AG08395 (cell line): Measurements from ENCODE around the gene CLRN1.

Experiments
- DNase-seq: peaks from one replicate; pipeline ENCODE4 v3.0.0; 2012; ENCODE audit warnings: mixed read lengths, low spot score

The CLRN1 gene

GRCh38 chr3:150920236-150920635, 52.3 kb downstream of the CLRN1 start:
- DNase-seq = no peak

GRCh38 chr3:150917951-150918350, 54.6 kb downstream of the CLRN1 start:
- DNase-seq = no peak

GRCh38 chr3:150913133-150913922, 59.2 kb downstream of the CLRN1 start:
- DNase-seq = no peak

DNA sequence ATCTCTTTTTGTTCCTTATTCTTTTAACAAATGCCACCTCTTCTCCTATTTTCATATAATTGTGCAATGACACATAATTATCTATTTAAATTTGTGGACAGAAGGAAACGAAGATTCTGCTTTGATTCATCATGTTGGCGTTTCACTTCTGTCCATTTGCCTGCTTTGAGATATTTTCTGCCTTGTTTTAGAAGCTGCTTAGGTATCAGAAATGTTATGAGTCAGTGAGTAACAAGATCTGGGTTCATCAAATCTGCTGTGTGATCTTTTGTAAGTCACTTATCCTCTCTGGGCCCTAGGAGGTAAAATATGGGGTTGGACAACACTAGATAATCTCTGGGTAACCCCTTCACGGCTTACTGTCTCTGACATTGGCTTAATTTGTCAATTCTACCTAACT, 60.0 kb downstream of the CLRN1 start:
- DNase-seq = no peak

GRCh38 chr3:150911771-150912170, 60.8 kb downstream of the CLRN1 start:
- no peak for DNase-seq

GRCh38 chr3:150906461-150906860, 66.1 kb downstream of the CLRN1 start:
- no peak for DNase-seq

- DNase-seq = no peak
These were observed 66.8 kb downstream of the CLRN1 start for GRCh38 chr3:150905746-150906145.

DNA sequence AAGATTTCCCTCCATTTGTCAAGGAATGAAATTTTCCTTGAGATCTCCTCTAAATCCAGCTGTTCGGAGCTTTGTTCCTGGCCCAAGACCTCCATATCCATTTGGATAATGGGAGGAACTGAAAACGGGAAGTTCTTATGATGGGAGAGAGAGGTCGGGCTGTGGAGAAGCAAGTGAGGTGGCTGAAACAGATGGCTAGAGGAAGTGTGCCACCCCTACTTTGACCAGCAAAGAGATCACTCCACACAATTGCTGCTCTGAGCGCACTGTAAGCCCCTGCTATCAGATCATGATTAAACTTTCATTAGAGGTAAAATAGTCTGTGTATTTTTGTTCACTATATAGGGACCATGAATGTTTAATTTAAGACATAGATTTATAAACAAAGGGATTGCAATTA, 67.2 kb downstream of the CLRN1 start, which contains the start of gene MINDY4B:
Gene MINDY4B, minus strand, starts transcription at position 101 of the 400 bp plus-strand sequence. Its CDS starts 0 bp downstream, at position 101.
- DNase-seq = no peak

- DNase-seq = no peak
These were observed 69.5 kb downstream of the CLRN1 start for GRCh38 chr3:150902988-150903387.

GRCh38 chr3:150901793-150902192, 70.7 kb downstream of the CLRN1 start:
- no peak for DNase-seq

GRCh38 chr3:150899141-150899540, 73.4 kb downstream of the CLRN1 start:
- no peak for DNase-seq

GRCh38 chr3:150898046-150898754, 74.3 kb downstream of the CLRN1 start:
- no peak for DNase-seq

DNA sequence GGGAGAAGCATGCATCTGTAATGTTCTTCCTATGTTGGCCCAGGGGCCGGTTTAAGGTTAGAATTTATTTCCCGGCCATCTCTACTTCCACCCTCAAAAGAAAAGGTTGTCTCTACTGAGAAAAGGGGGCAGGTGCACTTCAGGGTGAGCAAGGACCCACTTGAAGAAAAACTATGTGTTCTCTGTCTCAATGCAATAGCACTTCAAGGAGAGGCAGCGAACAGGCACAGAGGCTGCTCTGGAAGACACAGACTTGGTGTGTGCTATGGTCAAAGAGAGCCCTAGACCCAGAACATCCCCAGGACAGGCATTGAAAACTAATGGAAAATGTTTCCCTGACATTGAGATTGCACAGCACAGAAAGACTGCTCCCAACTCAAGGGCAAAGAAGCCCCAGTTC, 74.9 kb downstream of the CLRN1 start:
- DNase-seq = no peak

- no peak for DNase-seq
These were observed 81.7 kb downstream of the CLRN1 start for GRCh38 chr3:150890831-150891230.

DNA sequence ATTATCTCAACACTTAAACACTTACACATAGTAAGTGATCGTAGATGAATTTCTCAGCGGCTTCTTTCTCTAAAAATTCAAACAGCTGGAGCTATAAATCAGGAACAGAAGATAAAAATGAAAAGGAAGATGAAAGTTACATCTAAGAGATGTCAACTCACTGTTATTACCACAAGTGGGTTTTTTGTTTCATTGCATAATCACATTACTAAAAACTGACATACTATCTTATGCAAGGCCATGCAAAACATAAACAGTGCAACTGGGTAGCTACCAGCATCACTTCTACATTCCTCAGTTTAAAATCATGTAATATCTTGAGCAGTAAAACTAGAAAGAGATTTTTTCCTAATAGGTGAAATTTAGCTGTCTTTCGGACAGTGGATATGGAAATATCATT, 82.2 kb downstream of the CLRN1 start:
- DNase-seq = no peak

GRCh38 chr3:150889106-150889505, 83.4 kb downstream of the CLRN1 start:
- no peak for DNase-seq

GRCh38 chr3:150887031-150887430, 85.5 kb downstream of the CLRN1 start:
- DNase-seq = no peak

DNA sequence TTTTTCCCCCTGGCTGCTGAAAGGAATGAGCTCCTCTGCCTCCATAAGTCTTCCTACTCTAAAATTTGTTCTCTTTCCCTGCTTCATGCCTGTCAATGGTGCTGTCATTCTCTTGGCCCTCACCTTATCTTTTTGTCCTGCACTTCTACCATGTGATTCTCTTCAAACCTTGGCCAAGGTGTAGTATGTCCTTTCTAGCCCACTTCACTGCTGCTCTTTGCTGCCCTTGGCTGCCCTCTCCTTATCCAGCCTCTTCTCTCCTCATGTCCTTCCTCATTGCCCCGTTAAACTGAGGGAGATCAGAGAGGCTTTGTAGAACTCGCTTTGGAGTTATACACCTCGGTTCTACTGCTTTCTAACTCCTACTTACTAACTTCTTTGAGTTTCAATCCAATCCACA, 87.0 kb downstream of the CLRN1 start:
- no peak for DNase-seq

DNA sequence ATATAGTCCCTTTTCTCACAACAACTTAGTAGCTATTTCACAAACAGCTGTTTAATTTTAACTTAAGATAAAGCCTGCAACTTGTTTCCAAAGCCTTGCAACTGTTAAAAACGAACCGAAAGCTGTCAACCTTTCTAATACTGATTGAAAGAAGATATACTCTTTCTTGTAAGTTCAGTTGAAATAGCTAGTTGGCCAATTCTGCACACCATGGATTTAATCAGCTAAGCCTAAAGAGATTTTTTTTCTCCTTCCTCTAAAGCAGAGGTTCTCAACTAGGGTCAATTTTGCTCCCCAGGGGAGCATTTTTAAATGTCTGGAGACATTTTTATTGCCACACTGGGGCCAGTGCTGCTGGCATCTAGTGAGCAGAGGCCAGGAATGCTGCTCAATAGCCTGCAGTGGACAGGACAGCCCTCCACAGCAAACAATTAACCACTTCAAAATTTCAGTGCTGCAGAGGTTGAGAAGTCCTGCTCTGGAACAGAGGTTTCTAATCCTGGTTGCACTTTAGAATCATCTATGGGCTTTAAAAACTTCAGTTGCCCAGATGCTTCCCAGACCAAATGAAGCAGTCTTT, 93.4 kb downstream of the CLRN1 start:
- DNase-seq = no peak

DNA sequence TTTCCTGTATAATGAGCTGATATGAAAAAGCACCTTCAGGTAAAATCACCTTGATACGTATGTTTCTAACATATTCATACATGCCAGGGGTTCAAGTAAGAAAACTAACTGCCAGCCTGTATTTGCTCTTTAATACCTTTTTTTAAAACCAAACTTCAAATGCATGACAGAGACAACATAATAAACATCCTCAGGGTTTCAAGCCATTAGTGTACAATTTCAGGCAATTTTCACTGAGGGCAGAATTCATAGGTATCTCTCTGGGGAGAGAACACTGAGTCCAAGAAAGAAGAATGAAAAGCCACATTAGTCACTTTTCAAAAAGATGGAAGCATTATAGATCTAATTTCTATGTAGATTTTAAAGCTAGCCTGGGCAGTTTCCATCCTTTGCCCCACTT, 94.2 kb downstream of the CLRN1 start:
- DNase-seq = no peak

- no peak for DNase-seq
These were observed 95.2 kb downstream of the CLRN1 start for GRCh38 chr3:150877303-150877702.

DNA sequence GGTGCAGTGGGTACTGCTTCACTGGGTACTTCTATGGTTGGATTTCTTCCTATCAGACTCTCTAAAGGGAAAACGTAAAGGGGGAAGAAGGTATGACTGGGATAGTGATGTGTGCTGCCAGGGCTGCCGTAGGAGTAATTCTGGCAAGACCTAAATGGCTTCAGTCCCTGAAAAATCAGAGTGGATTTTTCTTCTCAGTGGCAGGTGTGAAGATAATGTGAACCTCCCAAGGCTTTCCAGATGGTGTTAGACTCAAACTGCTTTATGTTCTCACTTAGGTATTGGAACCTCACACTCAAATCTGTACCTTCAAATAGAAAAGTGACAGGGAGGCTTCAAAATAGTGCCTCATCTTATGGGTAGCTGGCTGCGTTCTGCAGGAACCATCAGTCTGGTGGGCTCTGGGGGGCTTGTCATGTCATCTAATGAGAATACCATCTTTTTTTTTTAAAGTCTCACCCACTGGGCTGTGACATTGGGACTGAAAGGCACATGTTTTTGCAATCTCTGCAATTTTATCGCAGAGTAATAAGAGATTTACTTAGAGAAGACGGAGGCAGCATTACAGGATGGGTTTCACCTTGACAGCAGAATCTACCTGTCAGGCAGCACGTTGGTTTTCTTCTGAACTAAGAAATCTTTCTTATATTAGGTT, 95.8 kb downstream of the CLRN1 start:
- DNase-seq = no peak
